ENCODE results near the gene CREM.

CREM gene

DNA sequence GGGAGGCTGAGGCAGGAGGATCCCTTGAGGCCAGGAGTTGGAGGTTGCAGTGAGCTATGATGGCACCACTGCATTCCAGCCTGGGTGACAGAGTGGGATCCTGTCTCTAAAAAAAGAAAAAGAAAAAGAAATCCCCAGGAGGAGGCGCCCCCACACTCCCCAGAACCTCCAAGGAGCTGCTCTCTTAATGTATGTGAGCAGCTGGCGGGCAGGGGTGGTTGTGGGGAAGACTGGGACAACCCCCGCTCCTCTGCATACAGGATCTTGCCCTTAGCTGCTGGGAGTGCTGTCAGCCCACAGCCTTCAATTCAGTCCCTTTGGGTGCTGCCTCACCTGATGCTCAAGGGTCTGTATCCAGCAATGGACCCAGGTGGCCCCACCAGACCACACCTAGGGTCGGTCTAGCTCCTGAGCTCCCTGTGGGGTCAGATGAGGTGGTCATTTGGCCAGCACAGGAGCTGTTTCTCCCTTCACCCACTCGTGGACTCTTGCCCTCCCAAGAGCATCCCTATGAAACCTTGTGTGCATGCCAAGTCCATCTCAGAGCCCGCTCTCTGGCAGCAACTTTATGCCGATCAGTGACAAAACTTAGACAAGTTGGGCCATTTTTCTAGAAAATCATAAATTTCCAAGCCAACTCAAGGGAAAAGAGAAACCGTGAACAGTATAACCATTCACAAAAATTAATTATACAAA lies 97.5 kb downstream of the CREM start:
- Histone ChIP-seq H3K27me3 (replicated peaks) (no peaks in the 10 kb centered on the region), H3K4me3 (ENCODE audit: low read depth, low read length) (no peak overlapping the region), H3K36me3 (replicated peaks) (no peaks in the 10 kb centered on the region), H3K27ac (no peak overlapping the region)
- DNase-seq = no peak
- in situ Hi-C loops (cut with HindIII; ENCODE audit: low pct_ligation_motif_present, low sequenced_read_pairs) = no loop called here
- TF ChIP-seq, protein P1, sequence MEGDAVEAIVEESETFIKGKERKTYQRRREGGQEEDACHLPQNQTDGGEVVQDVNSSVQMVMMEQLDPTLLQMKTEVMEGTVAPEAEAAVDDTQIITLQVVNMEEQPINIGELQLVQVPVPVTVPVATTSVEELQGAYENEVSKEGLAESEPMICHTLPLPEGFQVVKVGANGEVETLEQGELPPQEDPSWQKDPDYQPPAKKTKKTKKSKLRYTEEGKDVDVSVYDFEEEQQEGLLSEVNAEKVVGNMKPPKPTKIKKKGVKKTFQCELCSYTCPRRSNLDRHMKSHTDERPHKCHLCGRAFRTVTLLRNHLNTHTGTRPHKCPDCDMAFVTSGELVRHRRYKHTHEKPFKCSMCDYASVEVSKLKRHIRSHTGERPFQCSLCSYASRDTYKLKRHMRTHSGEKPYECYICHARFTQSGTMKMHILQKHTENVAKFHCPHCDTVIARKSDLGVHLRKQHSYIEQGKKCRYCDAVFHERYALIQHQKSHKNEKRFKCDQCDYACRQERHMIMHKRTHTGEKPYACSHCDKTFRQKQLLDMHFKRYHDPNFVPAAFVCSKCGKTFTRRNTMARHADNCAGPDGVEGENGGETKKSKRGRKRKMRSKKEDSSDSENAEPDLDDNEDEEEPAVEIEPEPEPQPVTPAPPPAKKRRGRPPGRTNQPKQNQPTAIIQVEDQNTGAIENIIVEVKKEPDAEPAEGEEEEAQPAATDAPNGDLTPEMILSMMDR (IDR thresholded peaks at IDR 0.05; ENCODE audit: low read depth, low read length, missing control alignments) = no peak

DNA sequence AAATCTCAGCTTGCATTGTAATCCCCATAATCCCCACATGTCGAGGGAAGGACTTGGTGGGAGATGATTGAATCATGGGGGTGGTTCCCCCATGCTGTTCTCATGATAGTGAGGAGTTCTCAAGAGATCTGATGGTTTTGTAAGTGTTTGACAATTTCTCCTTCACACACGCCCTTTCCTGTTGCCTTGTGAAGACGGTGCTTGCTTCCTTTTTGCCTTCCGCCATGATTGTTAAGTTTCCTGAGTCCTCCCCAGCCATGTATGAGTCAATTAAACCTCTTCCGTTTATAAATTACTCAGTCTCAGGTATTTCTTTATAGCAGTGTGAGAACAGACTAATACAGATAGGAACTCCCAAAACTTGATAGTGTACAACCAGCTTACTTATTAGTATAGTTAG lies 98.6 kb downstream of the CREM start:
- TF ChIP-seq, protein P1 (IDR thresholded peaks at IDR 0.05; ENCODE audit: low read depth, low read length, missing control alignments) = no peak
- no peak overlapping the region for H3K27ac ChIP-seq
- no peaks in the 10 kb centered on the region for H3K27me3 ChIP-seq (replicated peaks)
- DNase-seq = no peak
- in situ Hi-C loops (cut with HindIII; ENCODE audit: low pct_ligation_motif_present, low sequenced_read_pairs) = no loop called here
- H3K36me3 ChIP-seq (replicated peaks) = no peaks in the 10 kb centered on the region
- H3K4me3 ChIP-seq (ENCODE audit: low read depth, low read length) = no peak overlapping the region

GRCh38 chr10:35226507-35226906 lies 99.9 kb downstream of the CREM start:
- TF ChIP-seq, protein P1 (IDR thresholded peaks at IDR 0.05; ENCODE audit: low read depth, low read length, missing control alignments) = no peak
- no peak for DNase-seq
- H3K36me3 ChIP-seq (replicated peaks) = no peaks in the 10 kb centered on the region
- H3K4me3 ChIP-seq (ENCODE audit: low read depth, low read length) = no peak overlapping the region
- H3K27ac ChIP-seq = no peak overlapping the region
- no peaks in the 10 kb centered on the region for H3K27me3 ChIP-seq (replicated peaks)
- in situ Hi-C loops (cut with HindIII; ENCODE audit: low pct_ligation_motif_present, low sequenced_read_pairs) = no loop called here

DNA sequence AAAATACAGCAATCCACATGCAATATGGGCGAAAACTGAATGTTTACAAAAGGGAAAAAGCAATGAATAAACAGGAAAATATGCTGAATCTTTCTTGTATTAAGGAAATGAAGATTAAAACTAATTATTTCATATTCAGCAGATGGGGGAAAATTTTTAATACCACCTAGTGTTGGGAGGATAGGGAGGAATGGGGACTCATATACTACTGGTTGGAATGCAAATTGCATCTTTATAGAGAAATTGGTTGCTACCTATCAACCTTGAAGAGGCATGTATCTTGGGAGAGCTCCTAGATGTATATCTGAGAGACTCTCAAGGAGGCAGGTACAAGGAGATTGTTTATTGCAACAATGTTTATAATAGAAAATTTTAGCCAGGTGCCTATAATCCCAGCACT lies 101.4 kb downstream of the CREM start:
- H3K4me3 ChIP-seq (ENCODE audit: low read depth, low read length) = no peak overlapping the region
- no peaks in the 10 kb centered on the region for H3K36me3 ChIP-seq (replicated peaks)
- H3K27me3 ChIP-seq (replicated peaks) = no peaks in the 10 kb centered on the region
- in situ Hi-C loops (cut with HindIII; ENCODE audit: low pct_ligation_motif_present, low sequenced_read_pairs) = no loop called here
- TF ChIP-seq, protein P1 (IDR thresholded peaks at IDR 0.05; ENCODE audit: low read depth, low read length, missing control alignments) = no peak
- no peak overlapping the region for H3K27ac ChIP-seq
- DNase-seq = no peak

DNA sequence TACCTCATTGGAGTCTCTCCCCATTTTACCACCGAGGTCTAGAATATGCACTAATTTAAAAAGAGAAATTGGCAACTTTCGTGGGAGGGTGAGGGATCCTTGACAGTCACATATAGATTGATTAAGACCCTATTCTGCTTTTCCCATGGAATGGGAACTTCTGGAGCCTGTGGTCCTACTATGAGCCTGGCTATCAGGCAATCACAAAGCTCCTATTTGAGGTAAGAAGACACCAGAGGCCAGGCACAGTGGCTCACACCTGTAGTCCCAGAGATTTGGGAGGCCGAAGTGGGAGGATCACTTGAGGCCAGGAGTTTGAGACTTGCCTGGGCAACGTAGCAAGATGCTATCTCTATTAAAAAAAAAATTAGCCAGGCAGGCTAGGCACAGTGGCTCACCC lies 105.0 kb downstream of the CREM start:
- TF ChIP-seq, protein P1 (IDR thresholded peaks at IDR 0.05; ENCODE audit: low read depth, low read length, missing control alignments) = no peak
- no peak for DNase-seq
- Histone ChIP-seq H3K27ac (no peak overlapping the region), H3K36me3 (replicated peaks) (no peaks in the 10 kb centered on the region), H3K27me3 (replicated peaks) (no peaks in the 10 kb centered on the region), H3K4me3 (ENCODE audit: low read depth, low read length) (no peak overlapping the region)
- in situ Hi-C loops (cut with HindIII; ENCODE audit: low pct_ligation_motif_present, low sequenced_read_pairs) = no loop called here

DNA sequence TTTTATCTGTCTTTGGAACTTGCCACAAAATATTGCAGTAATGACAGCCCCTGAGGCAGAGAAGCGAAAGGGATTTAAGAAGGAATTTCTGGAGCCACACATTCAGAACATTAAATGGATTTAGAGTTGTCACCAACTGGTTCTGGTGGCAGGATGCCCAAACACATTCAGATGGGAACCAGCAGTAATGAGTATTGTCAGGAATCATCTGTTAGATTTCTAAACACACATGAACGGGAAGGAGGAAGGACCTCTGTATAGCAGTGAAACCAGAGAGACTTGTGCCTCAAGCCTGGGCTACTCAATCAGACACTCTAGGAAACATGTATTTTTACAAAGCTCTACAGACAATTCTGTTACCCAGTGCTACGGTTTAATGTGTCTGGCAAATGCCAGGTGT lies 105.9 kb downstream of the CREM start:
- Histone ChIP-seq H3K36me3 (replicated peaks) (no peaks in the 10 kb centered on the region), H3K4me3 (ENCODE audit: low read depth, low read length) (no peak overlapping the region), H3K27ac (no peak overlapping the region), H3K27me3 (replicated peaks) (no peaks in the 10 kb centered on the region)
- in situ Hi-C loops (cut with HindIII; ENCODE audit: low pct_ligation_motif_present, low sequenced_read_pairs) = no loop called here
- DNase-seq = no peak
- TF ChIP-seq, protein P1 (IDR thresholded peaks at IDR 0.05; ENCODE audit: low read depth, low read length, missing control alignments) = no peak

Data from brain microvascular endothelial cell (primary cell).